BJ (cell line): ENCODE measurements around the gene IL17F. TPM values are rescaled to one million over a fixed set of nuclear protein-coding genes. Genes with fewer than 3 reads are reported as not detected.

Experiments
- CTCF ChIA-PET: fragments of 350-600 bp; formaldehyde crosslinking; extraction: SDS; loops from one replicate; lab custom pipeline; 2021; ENCODE audit warnings: antibody characterized with exemption, inconsistent platforms; lab: Yijun Ruan, JAX
- POLR2A ChIA-PET: fragments of 300-600 bp; sonication (Branson Sonifier 250); formaldehyde crosslinking; extraction: SDS; loops from one replicate; lab custom pipeline; 2021; ENCODE audit warnings: antibody characterized with exemption; lab: Charles Lee
- DNase-seq: peaks from one replicate; pipeline ENCODE4 v3.0.0-alpha.2; 2011; ENCODE audit warnings: low read depth
- H3K27me3 ChIP-seq: 2 replicates; pipeline ENCODE4 v1.6.0; 2011; ENCODE audit warnings: low read length; ENCODE audit not compliant: control insufficient read depth, insufficient read depth
- H3K36me3 ChIP-seq: 2 replicates; pipeline ENCODE4 v1.5.1; 2011; ENCODE audit warnings: low read length; ENCODE audit not compliant: control insufficient read depth, insufficient read depth
- H3K4me3 ChIP-seq: 2 replicates; pipeline ENCODE4 v1.5.1; 2011; ENCODE audit warnings: low read depth, mild to moderate bottlenecking, control low read depth, low read length
- polyA plus RNA-seq: library from polyadenylated mRNA; depleted of rRNA; stranded (reverse); fragments of >200 nt; gene quantifications from 2 replicates; pipeline ENCODE4 v1.2.3, GENCODE V29; 2011
- TF ChIP-seq, protein P1 (sequence below): IDR thresholded peaks from 2 replicates; pipeline ENCODE4 v1.5.1; 2011; ENCODE audit warnings: low read depth, mild to moderate bottlenecking, control low read depth, inconsistent platforms, low read length, moderate library complexity; ENCODE audit not compliant: insufficient read depth

The IL17F gene
- polyA plus RNA-seq, 1 experiment = not detected

DNA sequence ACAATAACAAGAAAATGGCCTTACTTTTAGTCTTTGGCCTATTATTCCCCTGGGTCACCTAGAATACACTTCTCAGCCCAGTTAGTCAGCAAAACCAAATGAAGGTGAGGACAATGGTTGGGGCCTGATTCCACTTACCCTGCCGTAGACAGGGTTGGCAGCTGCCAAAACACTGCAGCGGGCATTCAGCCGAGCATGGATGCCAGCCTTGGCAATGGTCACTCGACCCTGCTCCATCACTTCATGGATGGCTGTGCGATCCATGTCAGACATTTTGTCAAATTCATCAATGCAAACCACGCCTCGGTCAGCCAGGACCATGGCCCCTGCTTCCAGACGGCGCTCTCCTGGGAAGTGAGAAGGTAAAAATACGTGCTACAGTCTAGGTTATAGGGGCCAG is 31.8 kb upstream of the IL17F start:
- TF ChIP-seq, protein P1, sequence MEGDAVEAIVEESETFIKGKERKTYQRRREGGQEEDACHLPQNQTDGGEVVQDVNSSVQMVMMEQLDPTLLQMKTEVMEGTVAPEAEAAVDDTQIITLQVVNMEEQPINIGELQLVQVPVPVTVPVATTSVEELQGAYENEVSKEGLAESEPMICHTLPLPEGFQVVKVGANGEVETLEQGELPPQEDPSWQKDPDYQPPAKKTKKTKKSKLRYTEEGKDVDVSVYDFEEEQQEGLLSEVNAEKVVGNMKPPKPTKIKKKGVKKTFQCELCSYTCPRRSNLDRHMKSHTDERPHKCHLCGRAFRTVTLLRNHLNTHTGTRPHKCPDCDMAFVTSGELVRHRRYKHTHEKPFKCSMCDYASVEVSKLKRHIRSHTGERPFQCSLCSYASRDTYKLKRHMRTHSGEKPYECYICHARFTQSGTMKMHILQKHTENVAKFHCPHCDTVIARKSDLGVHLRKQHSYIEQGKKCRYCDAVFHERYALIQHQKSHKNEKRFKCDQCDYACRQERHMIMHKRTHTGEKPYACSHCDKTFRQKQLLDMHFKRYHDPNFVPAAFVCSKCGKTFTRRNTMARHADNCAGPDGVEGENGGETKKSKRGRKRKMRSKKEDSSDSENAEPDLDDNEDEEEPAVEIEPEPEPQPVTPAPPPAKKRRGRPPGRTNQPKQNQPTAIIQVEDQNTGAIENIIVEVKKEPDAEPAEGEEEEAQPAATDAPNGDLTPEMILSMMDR = no peak
- POLR2A ChIA-PET = no interaction called here
- no peak for DNase-seq
- CTCF ChIA-PET = interaction anchor here (1.3 to 5.2 kb wide), 2 partner anchors 9 to 13 kb away, joined by 6 to 31 read pairs; partner anchors contain the start of gene MCM3
- Histone ChIP-seq H3K36me3 (peaks cover 14% of the 10 kb centered on the region), H3K4me3 (no peak overlapping the region), H3K27me3 (no peaks in the 10 kb centered on the region)

DNA sequence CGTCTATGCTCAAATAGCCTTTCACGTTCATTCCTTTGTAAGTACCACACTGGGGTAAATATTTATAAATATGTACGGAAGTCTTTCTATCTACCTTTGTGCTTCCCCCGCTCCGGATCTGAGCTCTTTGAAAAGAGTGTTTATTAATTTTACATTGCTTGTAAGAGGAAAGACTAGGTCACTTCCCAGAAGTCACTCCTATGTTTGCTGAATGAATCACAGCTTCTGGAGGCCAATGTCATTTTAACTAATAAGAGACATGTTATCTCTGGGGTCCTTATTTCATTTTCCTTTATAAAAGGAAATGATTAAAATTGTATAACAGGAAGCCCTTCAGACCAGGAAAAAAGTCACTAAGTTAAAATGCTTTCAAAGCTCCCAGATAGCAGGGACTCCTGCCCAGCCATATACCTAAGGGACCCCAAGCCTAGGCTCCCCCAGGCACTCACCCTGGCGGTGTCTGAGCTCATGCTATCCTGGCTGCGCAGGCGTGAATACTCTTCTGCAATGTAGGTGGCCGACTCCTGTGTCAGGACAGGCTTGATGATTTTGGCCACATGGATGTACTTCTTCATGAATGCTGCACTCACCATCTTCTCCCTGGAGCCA is 27.7 kb upstream of the IL17F start:
- POLR2A ChIA-PET = no interaction called here
- no peak for DNase-seq
- TF ChIP-seq, protein P1 = no peak
- CTCF ChIA-PET = interaction anchor here (5.2 kb wide), 1 partner anchor 9 kb away, joined by 31 read pairs; no protein-coding TSS in a partner anchor
- Histone ChIP-seq H3K27me3 (no peaks in the 10 kb centered on the region), H3K36me3 (peaks cover 12% of the 10 kb centered on the region), H3K4me3 (no peak overlapping the region)

GRCh38 chr6:52263709-52264540 is 19.6 kb upstream of the IL17F start:
- POLR2A ChIA-PET = no interaction called here

GRCh38 chr6:52262620-52263344 is 18.5 kb upstream of the IL17F start:
- peaks cover 5% of the 10 kb centered on the region; the same call in 1 of the 2 replicates for H3K36me3 ChIP-seq
- TF ChIP-seq, protein P1 = no peak
- H3K4me3 ChIP-seq = no peak overlapping the region
- POLR2A ChIA-PET = no interaction called here
- CTCF ChIA-PET = interaction anchor here (0.5 to 4.6 kb wide), 25 partner anchors 10 to 390 kb away, joined by 3 to 31 read pairs (median 4); partner anchors contain the start of gene MCM3
- H3K27me3 ChIP-seq = no peaks in the 10 kb centered on the region
- DNase-seq = no peak

More at GRCh38 chr6:52263709-52264540, 19.6 kb upstream of the IL17F start:
- DNase-seq = no peak
- Histone ChIP-seq H3K27me3 (no peaks in the 10 kb centered on the region), H3K36me3 (peaks cover 7% of the 10 kb centered on the region; the same call in 1 of the 2 replicates), H3K4me3 (no peak overlapping the region)
- TF ChIP-seq, protein P1 = peak; percentile 99
- CTCF ChIA-PET = interaction anchor here (0.5 to 4.6 kb wide), 35 partner anchors 9 to 391 kb away, joined by 3 to 31 read pairs (median 4); partner anchors contain the start of gene MCM3
